Stimulated activated CD8-positive, alpha-beta memory T cell treated with anti-CD3 and anti-CD28 coated beads, Interleukin-2, amount 100 ng/mL, for 48 hours (primary cell): ENCODE results near the gene VWF.

ENCODE experiments used
- DNase-seq, 2 donors: peaks; one replicate each; pipeline ENCODE4 v3.0.0-alpha.2; 2020; ENCODE audit warnings: low read depth in 2 of 2

VWF gene

DNA sequence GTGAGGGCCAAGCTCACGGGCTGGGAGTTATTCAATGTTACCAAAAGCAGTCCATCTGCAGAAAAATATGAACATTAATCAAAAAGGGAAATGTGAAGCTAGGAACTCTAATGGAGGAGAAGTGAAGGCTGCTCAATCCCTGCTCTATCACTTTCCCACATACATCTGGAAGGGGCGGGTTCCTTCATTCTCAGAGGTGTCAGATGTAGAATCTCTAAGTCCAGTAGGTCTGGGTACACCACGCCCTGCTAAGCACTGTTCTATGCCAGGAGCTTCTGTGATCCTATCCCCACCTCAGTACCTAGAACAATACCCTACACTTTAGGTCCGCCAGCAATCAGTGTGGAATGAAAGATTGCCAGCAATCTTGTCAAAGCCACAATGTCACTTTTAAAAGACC lies 142.4 kb downstream of the VWF start:
- no peak for DNase-seq

DNA sequence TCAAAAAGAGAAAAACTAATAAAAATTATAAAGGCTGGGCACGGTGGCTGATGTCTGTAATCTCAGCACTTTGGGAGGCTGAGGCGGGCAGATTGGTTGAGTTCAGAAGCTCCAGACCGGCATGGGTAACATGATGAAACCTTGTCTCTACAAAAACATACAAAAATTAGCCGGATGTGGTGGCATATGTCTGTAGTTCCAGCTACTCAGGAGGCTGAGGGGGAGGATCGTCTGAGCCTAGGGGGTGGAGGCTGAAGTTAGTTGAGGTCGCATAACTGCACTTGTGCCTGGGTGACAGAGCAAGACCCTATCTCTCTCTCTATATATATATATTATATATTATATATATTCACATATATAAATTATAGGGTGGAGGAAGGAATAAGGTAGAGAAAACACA lies 146.9 kb downstream of the VWF start:
- no peak for DNase-seq

DNA sequence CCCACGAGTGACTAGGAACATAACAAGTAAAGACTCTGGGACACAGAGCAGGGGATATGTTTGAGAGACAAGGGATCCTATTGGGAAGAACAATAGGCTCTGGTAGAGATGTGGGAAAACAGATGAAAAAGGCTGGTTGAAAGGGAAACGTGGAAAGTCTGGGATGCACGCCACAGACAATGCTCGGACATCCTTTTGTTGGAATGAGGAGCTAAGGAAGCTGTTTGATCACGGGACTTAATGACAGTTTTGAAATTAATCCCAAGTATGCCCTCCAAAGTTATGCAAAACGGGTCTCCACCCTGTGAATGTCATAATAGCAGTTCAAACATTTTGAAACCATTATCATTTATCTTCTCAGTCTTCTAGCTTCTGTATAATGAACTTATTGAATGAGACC lies 147.8 kb downstream of the VWF start:
- DNase-seq = no peak

DNA sequence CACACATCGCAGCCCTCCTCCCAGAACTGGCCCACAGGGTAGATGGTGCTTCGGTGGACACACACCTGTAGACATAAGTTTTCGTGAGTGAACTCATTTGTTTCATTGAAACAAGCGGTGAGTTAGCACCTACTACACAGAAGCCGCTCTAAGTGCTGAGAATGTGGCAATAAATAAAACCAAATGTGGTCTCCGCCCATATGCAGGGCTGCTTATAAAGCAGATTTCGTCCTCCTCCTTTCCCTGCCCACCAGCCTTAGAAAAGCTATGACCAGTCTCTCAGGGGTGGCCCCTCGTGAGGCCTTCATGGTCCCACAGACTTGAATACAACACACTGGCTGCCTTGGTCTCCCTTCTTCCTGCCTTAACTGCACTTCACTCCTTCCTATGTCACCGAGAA lies 148.3 kb downstream of the VWF start:
- DNase-seq = no peak

DNA sequence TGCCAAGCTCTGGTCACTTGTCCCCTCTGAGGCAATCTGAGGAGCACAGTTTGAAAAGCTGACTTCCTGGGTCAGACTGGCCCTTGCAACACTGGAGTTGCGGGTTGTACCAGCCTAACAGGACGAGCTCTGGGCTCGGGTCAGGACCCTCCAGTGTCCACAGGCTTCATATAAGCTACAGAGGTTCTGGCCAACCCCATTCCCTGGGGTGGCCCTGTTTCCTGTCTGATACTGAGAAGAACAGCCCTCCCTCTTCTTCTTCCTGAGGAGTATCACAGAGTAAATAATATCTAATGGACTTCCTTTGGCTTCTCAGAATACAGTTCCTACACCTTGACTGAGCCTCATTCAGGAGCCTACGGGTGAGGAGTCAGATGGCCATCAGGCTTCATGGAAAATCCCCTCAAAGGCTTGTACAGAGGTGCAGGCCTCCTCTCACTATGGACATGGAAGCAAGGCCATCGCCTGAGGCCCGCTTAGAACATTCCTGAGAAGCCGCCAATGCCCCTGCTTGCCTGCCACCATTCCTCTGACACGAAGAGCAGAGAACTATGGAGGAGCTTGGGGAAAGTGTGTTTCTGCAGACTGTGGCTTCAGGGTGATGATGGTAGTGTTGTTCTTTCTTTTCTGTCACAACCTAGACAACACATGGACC lies 150.9 kb downstream of the VWF start:
- no peak for DNase-seq

DNA sequence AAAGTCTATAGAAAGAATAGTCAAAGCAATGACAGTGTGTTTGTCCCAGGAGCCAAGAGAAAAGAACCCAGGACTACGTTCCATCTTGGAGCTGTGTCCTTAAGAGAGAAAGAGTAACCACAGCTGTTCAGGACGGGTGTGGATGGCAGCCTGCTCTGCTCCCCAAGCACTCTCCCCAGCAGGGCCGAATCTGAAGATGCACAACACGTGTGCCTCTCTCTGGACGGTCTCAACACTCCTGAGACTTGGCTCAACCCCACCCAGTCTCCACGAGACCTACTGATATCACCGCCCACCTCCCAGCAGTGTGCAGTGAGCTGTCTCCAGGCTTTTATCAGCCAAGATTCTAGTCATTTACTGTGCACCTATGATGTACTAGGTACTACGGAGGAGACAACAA lies 152.1 kb downstream of the VWF start:
- no peak for DNase-seq

DNA sequence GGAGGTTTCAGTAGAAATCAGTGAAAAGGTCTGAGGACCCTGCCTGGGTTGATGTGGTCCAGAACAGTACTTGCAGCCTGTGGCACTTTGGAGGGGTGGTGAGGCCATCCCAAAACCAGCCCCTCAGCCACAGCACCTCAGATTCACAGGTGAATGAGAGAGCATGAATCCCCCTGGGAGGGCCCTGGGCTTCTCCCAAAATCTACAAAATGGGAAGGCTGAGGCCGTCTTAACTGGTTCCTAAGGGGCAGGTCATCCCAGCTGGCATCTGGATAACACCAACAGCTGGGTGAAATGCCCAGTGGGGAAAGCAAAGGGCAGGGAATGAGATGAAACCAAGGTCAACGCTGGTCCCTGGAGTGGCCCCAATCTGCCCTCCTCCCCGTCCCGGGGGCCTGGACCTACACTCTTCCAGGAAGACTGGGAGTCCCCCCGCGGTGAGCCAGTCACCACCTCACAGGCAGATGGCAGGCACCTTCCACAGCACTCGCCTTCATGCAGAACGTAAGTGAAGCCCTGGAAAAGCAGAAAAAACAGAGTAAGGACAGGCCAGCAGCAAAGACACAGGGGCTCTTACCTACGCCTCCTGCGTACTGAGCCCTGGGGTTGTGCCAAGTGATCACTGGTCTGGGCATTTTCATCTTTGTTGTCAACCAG lies 153.1 kb downstream of the VWF start:
- DNase-seq = no peak

DNA sequence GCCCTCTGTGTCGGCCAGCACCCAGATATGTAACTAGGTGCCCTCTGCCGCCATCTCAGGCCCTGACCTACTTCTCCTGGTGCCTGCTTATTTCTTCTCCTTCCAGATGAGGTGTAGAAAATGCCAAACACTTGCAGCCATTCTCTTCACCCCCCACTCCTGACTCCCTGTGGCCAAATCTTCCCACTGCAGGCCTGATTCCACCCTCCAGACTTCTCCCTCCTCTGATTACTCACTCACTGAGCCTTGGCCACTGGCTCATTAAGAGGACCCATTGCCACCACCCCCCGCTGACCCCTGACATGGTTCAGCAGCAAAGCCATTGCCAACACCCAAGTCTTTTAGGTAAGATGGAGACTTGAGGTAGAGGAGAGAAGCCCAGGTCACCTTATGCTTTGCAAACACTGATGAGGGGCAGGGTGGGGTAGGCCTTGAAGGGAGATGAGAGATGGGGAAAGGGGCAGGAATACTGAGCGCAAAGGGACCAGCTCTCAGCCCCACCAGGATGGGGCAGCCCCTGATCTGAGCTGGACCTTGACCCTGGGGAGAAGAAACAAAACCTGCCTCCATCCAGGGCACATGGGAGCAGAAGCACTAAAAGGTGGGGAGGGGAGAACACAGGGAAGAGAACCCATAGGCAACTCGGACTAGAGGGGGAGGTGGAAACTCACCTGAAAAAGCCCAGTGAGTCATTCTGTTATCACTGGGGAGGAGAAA lies 154.3 kb downstream of the VWF start:
- DNase-seq = no peak

DNA sequence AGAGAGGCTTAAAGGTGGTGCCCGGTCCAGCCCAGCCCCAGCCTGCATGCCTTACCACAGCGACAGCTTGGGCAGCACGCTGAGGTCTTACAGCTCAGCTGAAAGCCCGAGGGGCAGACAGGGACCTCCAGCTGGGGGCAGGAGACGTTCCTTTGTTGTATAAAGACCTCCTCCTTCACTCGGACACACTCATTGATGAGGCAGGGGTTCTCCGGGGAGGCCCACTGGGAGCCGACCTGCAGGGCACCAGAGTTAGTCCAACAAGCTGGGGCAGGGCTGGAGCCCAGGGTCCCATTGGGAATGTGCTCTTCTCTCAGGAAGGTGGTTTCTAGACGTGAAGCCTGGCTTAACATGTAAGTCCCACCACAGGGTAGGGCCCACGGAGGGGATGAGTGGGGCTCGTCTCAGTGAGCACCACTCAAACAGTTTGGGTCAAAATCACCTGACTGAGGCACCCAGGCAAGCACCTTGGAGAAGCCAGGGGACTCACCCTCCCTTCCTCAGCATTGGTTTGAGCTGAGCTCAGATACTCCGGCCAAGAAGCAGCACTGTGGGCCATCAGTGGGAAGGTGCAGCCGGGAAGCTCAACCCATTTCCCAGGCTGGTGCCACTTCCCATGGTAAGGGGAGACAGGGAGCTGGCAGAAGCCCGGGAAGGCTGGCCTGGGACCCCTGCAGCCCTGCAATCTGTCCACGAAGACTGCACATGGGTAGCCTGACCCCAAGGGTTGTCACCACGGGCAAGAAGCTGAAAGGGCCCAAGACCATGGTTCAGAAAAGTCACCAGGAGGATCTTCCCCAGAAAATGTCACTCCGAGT lies 155.1 kb downstream of the VWF start:
- DNase-seq = no peak

DNA sequence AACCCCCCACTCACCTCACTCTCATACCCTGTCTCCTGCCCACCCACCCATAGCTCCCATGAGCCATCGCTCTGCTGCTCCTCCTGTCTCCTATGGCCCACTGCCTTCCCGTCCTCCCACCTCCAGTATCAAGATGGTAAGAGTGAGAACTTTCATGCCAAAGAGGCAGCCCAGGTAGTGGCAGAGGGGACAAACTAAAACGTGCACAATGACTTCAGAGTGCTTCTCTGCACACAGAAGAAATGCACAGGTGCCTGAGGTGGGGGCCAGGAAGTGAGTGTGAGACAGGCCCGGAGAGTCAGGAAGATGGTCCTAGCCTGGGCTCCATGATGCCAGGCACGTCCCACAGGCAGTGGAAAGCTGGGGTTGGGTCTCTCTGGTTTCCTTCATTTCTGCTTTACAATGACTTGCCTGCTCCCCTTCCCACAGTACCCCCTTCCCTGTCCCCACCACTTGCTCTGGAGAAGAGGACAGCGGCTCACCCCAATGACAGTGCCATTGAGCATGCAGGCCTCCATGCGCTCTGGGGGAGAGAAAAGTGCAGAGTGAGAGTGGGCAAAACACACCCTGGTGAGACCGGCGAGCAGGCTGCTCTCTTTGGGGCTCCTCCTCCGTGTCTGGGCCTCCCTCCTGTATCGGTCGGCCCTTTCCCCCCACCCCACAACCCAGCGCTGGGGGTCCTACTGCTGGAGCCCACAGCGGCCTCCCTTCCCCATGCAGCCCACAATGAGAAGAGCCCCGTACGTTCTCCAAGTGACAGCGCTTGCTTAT lies 156.6 kb downstream of the VWF start:
- no peak for DNase-seq

DNA sequence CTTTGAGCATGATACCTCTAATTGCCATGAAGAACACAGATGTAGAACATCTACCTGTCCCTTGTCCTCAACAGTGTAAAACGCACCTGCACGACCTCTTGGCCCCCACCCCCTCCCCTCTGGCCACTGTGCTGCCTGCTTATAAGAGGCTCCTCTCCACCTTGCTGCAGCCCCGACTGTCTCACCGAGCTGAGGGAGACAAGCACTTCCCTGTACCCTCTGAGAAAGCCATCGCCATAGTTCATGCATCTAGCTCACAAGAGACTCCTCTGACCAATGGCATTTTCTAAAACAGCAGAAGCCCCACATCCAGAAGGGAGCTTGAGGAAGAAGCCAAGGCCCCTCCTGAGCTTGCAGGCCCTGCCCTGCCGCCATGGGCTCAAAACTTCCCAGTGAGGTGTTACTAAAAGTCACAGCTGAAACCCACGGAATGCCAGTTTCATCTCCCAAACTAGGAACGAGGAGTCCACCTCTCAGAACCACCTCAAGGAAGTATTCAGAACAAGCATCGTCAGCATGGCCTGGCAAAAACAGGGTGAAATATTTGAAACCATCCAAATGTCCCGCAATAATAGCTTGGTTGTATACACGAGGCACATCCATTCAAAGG lies 157.9 kb downstream of the VWF start:
- no peak for DNase-seq

DNA sequence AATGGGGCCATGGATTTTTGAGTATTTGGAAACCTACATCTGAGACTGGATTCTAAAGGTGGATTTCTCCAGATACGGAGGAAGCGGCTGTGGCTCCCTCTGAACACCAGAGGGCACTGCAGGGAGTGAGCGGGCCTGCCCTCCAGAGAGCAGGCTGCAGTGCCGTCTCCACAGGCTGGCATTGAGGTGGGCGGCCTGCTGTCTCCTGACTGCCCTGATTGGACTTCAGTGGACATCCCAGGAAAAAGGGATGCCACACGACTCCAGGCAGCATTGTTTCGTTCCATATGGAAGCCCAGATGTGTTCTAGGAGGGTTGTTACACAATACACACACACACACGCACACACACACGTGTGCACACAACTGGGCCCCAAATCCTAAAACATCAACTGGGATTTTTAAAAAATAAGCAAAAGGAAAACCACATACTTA lies 158.5 kb downstream of the VWF start:
- peak; percentile 14 to 38 for DNase-seq

DNA sequence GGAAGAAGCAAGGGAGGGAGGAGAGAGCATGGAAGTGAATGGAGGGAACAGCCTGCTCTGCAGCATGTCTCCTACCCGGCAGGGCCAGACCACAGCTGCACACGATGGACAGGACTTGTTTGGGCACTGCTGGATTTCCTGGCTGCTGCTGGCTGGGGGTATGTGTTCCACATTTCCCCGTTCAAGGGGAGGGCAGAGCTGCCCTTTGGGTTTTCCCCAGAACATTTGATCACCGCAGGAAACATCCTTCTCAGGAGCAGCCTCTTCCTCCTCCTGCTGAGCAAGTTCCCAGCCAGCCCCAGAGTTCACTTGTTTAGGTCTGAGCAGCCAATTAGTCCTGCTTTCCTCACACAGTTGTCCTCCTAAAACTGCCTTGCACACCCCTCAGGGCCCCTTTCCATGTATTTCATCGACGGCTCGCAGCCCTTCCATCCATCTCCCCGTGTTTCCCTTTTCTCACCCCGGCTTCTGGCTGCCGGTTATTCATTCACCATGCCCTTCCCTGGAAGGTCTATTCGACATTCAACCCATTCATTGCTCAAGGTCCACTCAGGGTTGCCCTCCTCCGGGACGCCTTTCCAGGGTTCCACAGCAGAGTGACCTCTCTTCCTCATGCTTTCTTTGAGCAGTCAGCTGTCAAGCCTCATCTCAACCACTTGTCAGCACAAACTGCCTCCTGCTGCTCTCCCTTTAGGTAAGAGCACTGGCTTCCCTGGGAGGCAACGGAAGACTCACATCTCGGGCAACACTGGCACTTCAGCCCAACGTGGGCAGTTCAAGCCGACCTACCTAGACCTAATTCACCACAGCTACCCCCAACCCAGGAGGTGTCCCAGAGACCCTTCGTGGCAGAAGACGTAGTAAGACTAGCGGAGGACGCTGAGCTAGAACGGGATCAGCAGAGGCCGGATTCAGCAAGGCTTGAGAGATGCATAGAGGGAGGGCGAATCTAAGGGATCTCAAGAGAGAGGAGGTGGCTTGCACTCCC lies 159.3 kb downstream of the VWF start:
- DNase-seq = no peak

DNA sequence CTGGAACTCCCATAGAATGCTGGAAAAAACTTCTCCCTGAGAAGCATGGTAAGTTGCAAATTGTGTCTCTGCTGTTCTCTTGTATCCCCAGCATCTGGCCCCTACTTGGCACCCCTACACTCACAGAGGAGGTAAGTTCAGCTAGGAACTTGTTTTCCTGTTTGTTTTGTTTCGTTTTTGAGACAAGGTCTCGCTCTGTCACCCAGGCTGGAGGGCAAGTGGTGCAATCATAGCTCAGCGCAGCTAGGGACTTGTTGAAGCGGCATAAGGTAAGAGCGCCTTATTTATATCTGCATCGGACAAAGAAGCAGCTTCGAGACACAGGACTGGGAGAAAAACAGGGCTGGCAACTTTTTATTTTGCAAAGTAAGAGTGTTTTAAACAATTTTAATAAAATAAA lies 161.0 kb downstream of the VWF start:
- no peak for DNase-seq

DNA sequence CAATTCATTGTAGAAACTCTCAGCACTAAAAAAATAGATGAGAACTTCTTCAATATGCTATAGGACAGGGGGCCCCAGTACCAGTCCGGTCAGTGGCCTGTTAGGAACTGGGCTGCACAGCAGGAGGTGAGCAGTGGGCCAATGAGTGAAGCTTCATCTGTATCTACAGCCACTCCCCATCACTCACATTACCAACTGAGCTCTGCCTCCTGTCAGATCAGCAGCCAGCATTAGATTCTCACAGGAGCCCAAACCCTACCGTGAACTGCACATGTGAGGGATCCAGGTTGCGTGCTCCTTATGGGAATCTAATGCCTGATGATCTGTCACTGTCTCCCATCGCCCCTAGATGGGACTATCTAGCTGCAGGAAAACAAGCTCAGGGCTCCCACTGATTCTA lies 163.7 kb downstream of the VWF start:
- no peak for DNase-seq

DNA sequence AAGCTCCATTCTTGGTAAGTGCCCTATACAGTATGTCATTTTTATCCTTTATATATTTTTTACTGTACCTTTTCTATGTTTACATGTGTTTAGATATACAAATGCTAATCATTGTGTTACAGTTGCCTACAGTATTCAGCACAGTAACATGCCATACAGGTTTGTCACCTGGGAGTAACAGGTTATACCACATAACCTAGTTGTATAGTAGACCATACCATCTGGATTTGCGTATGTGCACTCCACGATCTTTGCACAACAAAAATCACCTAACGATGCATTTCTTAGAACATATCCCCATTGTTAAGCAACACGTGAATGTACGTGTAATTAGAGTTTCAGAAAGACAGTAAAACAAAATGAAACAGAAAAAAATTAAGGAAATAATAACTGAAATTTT lies 167.5 kb downstream of the VWF start:
- DNase-seq = no peak

DNA sequence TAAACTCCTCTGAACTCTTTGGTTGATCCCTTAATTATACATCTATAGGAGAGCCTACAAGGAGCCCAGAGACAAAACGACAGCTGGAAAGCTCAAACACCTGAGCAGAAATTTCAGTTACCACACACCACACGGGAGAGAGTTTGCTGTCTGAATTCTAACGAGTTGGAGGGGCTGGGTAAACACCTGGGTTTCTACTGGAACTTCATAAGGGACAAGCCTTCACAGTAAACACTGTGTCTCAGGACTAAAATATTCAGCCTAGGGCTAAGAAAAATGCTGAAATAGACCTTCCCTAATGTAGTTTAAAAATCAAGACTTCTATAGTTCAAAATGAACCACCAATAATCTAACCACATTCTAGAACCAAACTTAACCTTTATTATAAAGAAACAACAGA lies 169.8 kb downstream of the VWF start:
- no peak for DNase-seq

DNA sequence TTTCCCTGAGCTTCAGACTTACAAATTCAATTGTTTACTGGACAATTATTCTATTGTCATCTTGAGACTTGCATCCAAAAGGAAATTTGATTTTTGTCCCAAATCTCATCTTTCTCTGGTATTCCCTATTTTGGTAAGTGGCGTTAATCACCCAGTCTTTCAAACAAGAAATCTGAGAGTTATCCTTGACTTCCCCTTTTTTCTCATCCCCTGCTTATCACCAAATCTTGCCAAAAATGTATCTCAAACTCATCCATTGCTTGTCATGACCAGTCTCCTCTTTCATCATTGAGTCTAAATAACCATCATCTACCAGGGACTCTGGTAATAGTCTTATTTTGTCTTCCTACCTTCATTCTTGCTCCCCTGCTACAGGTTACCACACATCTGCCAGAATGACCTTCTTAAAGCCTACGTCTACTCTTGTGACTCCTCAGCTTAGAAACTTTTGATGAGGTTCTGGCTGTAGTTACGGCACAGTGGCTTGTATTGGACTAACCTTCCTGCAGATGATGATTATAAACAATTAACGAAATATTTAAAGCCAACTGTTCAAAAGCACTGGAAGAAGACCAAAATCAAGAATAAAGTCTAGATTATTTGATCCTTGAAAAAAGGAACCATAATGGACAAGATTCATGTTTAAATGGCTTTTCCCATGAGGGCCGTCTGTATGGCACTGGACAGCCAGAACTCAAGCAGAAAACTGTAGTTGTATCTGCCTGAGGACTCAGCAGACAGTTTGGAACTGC lies 170.5 kb downstream of the VWF start:
- no peak for DNase-seq

DNA sequence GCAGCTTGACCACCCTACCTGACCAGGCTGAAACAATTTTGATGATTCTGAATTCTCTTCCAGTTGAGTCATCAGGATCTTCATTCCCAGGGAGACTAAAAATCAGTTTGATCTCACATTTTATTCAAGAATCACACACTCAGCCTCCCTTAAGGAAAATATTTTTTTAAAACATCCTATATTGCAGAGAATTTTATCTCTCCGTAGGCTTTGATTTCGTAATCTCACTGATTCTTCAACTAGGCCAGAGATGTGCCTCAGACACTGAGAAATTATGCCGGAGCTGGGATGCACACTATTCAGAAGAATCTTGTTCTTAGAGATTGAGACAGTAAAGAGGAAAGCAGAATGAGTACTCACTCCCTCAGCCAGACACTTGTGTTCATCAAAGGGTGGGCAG lies 172.4 kb downstream of the VWF start:
- DNase-seq = no peak
